Suppressor macrophage treated with lipopolysaccharide for 1 hour (primary cell): ENCODE results near the gene CTNND2.

ENCODE experiments used
- DNase-seq, 3 donors: peaks; one replicate each; pipeline ENCODE4 v3.0.0-alpha.2; 2020 to 2022

Gene CTNND2

DNA sequence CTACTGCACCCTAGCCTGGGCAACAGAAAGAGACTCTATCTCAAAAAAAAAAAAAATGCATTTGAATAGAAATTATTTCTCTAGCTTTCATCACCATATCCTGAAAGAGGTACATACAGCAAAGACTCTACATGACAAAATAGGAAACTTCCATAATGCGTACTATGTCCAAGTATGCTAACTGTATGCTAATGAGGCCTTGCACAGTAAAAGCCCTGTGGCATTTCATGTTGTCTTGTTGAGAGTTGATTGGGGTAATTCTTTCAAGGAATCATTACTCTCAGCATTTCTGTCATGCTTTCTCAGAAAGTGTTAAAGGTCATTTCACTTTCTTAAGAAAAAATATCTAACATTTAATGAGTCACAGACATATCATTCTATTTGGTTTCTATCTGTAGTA is 393.4 kb downstream of the CTNND2 start:
- DNase-seq, result no peak

DNA sequence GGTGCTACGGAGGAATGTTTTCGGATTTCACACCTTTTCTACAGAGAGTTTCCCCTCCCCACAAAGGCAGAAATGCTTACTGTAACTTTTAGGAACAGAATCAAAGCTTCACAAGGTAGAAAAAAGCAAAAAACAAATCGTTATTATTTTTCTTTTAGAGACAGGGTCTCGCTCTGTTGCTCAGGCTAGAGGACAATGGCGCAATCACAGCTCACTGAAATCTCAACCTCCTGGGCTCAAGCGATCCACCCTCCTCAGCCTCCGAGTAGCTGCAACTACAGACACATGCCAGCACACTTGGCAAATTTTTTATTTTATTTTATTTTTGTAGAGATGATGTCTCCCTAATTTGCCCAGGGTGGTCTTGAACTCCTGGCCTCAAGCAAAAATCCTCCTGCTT is 394.5 kb downstream of the CTNND2 start:
- no peak for DNase-seq

DNA sequence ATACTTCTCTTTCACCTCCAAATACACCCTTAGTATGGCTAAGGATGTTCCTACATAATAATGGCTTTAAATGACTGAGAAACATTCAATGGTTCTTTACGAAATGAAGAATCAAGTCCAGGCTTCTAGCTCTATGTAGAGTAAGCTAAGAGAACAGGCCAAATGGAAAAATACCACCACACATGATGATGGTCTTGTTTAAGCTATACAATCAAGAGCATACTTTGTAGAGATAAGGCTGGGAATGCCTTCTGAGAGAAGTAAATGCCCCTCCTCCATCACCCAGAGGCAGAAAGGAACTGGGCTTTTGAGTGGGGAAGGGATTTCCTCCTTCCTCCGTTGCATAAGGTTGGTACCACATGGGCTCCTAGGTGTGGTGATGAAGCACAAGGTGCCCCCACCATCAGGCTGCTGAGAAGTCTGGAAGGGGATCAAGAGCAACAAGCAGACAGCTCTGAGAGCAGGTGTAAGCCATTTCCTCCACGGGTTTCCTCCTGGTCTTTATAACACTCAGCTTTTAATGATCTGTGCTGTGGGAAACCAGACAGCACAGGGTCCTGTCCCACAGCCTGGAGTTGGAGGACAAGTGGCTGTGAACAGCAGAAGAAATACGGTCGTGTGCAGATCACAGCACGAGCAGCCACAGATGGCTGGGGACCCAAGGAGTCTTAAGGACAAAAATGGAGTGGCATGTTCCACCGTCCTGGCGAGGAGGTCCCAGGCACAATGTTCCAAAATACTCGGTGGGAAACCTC is 396.9 kb downstream of the CTNND2 start:
- DNase-seq, result no peak

DNA sequence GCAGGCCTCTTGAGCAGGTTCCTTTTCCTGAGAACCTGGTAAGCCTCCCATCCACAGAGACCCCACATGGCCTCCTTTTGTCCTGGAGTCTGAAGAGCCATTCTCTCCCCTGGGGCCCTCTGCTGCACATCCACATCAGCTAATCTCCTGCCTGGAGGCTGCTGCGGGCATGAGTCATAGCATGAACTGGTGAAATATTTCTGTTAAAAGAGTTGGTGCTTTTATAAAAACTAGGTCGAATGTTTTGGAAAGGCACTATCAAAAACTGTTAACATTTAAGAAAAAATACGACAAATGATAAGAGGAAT is 399.4 kb downstream of the CTNND2 start:
- no peak for DNase-seq

DNA sequence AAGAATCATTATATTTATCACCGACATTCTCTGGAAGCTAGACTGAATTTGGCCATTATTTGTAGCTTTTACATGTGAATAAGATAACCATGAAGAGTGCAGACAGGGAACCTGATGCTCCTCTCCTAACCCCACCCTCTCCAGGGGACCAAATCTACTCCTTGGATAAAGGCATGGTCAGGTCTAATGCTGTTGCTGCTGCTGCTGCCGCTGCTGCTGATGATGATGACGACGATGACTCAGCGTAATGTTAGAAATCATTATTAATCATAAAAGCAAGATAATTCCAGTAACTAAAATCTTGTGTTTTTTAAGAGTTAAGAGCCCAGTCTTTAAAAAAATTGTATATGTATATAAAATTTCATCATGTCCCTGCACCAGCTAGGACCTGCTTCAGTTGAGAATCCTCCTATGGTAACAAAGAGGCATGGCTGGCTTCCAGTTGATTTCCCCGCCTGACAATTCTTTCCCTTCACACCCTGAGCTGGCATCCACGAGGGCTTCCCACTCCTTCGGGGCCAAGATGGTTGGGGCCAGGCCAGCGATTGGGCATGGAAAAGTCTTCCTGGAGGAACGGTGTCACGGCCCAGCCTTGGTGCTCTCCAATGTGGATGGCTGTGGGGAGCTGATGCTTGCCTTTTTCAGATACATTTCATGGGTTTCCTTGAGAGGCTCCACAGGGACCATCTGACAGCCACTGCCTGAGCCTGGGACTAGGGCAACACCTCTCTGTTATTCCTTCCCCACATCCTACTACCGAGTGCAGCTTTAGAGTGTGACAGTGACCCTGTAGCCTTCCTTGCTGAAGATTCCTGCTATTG is 400.0 kb downstream of the CTNND2 start:
- DNase-seq, result no peak

DNA sequence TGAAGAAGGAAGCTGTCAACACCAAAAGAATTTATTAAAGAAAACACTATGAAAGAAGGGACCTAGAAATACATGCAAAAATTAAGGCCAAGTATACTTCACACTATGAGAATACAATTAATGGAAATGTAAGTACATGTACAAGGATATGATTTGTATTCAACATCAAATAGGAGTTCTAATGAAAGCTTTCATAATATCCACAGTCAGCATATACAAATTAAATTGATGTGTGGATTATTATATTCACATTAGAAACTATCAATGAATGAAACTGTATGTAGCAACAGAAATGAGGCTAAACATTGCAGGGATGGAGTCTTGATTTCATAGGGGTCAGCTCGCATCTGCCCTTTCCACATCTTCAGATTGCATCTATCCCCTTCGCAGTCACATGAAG is 401.5 kb downstream of the CTNND2 start:
- no peak for DNase-seq

DNA sequence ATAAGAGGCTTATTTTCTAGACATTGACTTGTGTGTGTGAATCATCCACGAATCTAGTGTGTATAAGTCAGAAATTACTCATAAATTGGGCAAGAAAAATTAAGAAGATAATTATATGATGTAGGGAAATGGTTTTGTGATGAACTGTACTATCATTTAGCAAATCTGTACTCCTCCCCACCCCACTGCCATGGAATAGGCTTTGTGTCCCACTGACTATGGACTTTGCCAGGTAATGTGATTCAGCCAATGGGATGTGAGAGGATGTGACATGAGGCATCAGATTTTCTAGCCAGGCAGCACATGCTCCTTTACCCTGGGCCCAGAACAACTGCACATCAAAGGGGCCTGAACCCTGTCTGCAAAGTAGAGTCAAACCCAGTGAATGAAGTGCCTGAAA is 406.6 kb downstream of the CTNND2 start:
- no peak for DNase-seq

DNA sequence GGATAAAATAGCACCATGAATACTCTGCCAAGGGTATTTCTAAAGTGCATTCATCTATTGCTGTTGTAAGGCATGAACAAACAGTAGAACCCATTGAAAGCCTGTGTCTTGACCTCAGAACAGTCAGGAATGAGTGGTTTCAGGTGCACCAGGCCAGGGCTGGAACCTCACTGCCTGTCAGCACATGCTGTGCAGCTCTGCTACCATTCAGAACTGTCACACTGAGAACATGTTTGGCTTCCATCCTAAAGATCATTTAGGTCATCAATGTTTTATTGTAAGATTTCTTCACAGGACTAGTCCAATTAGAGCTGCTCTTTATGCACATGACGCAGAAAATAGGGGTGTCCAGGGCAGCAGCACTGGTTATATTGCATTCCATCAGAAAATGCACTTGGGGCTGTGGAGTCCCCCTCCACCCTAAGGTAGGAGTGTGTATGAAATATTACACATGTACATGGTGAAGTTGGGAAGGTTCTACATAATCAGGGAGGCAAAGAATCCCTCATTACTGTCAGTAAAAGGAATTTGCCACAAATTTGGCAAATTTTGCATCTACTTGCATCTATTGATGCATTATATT is 408.0 kb downstream of the CTNND2 start:
- DNase-seq, result no peak

DNA sequence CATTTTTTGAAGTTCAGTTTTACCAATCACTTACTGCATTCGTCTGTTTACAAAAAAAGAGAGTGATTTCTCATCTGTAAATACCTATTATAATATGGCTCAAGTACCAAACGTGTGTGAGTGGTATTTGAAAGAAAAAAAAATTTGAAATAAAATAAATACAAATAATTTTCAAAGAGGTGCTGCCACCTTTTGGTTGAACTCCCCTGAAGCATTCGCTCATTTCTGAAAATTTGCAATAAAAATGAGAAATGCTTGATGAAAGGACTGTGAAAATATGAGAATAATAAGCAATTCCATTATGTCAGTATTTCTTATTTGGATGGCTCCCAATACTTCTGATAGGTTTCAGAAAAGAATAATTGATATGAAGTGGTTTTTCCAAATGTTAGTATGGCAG is 409.9 kb downstream of the CTNND2 start:
- DNase-seq, result peak in 2 of 3 donors; percentile 9 to 29

DNA sequence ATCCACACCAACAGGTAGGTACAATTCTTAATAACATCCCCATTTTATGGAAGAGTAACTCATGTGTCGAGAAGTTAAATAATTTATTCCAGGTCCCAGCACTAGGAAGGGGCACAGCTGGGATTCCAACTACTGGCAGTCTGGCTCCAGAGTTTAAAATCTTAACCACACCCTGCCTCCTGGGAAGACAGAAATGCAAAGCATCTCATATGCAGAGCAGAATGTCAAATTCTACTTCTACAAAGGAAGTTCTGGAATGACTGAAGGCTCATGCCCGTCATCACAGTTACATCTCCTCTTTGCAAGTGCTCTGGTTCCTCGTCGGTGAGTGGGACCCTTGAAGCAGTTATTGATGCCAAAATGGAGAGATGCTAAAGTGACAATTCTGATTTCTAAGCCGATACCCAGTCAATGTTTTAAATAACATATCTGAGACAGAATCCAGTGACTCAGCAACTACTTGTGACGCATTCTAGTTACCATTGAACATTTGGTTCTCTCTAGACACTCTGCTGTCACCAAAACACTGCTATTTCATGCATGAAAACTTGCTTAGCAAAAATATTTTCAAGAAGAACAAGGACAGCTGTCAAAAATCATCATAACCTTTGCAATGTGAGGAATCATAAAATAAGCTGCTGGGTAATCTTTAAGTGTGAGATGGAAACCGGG is 412.7 kb downstream of the CTNND2 start:
- DNase-seq, result no peak

DNA sequence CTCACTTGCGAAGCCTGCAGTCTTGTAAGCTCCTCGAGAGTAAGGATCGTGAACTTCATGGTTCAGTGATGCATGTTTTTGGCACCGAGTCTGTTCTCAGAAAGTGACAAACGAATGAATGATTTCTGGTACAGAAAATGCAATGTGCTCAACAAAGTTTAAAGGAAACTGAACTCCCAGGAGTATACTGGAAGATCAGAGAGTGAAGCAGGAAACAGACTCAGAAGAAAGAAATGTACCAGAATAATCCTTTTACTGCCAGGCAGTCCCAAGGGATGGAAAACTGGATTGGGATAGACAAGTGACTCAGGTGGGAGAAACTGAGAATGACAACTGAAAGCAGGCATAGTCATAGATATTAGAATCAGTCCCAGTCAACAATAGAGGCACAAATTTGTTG is 420.6 kb downstream of the CTNND2 start:
- no peak for DNase-seq

DNA sequence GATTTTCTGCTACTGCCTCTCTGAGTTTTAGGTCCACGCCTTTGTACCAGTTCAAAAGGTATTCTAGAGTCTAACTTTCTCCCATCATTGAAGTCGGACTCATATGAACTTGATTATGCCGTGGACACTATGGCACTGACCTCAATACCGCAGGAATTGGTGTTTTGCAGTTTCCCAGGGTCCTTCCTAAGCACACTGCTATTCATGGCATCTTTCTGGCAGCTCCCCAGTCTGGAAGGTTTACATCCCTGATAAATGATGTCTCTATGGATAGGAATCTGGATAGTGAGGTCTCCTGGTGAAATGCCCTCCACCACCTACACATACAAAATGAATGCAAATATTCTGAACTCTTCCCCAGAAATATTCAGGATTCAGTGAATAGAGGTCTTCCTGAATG is 422.2 kb downstream of the CTNND2 start:
- DNase-seq, result no peak

DNA sequence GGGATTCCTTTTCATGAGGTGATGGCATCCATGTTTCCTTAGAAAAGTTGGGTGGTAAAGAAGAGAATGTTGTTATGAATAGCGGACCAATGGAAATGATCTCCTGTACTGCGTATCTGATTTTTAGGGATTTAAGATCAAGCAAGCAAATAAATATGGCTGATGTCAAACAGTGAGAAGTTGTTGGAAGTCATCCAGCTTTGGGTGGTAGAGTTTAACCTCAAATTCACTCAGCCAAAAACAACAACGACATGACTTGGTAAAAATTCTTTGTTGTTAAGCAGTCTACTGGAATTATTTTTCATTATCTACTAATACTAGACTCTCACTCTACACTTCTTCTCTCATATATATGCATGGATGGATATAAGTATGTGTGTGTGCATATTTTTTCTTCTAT is 426.5 kb downstream of the CTNND2 start:
- no peak for DNase-seq

DNA sequence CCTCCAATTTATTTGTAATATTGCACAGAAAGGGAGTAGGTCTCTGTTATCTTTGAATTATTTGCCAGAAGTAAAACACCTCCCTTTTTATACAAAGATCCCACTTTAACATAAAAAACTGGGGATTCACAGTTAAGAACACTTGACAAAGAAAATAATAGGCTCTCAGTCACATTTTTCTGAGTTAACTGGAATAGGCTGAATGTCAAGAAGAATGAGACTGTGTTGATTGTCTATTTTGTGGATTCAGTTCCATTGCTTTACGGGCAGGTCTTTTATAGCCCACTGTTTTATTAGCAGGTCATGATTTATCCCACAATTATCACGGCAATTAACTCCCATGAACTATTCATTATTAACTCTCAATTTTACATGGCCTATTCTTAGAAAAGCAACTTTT is 427.4 kb downstream of the CTNND2 start:
- no peak for DNase-seq

DNA sequence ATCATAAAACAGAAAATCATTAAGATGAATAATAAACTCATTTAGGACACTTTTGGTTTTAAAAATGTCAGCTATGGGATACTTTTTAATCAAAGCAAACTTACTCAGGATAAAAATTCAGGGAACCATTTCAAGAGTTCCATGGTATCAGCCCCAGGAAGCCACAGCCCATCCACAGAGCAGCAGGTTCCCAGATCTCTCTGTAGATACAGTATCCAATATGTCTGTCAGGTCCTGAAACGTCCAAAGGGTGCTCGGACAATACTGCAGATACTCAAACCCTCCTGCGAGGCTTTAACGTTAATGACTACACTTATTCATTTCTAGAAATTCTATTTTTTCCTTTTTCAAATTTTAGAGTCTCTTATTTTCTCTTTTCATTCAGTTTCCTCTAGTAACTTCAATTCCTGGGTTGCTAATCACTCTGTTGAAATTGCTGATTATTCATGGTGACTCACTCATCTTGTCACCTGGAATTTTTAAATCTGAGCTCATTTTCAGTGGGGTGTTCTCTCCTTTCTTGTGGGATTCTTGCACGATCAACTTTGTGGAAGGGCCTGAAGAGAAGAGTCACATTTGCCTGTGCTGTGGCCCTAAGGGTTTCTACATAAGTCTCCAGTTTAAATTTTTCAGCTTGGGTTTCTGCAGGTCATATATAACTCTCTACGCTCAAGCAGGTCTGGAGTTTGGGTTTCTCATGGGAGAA is 435.8 kb downstream of the CTNND2 start:
- DNase-seq, result peak in 1 of 3 donors; percentile 0

DNA sequence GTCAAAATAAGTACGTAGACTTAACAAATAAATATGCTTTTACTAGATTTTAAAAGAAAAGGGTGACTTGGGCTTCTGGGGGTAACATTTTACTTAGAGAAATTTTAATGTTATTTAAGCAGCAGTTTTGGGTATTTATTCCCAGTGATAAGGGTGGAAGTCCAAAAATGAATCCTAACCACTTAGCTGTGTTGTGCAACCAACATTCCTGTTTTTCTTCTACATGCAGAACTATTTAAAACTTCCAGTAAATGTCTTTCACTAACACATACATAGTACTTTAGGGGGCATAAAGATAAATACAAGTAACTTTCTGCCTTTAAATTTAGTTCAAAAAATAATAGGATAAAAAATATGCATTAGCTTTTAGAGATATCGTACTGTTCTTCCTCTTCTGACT is 436.7 kb downstream of the CTNND2 start:
- DNase-seq, result no peak

DNA sequence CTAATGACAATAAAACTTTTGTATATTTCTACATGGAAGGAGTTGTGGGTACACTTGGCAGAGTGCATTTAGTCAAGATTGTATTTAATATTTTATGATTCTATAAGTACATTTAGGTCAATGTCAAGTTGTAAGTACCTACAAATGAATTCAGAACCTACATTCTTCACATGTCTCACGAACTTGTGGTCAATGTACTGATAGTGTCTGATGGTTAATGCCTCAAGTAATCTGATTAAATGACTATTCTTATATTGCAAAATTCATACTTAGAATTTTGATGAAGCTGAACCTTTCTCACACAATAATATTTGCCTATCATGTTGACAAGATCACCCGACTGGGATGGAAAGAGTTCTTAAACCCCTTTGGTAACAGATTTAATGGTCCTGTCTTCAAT is 444.5 kb downstream of the CTNND2 start:
- DNase-seq, result no peak

DNA sequence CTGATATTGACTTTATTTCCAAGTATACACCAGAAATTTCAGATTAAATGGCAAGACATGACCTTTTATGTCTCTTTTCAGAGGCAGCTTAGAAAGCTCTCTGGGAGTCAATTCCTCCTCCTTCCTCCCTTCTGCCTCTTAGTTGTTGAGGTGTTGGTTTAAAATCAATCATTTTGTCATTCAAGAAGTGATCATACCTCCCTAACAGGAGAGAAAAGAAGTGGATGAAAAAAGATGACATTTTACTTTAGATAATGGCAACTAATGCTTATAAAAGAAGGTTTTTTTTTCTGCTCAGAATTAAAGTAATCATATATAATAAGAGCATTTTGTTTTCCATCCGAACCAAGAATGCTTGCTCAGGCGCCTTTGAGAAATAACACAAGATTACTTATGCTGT is 448.7 kb downstream of the CTNND2 start:
- DNase-seq, result no peak

DNA sequence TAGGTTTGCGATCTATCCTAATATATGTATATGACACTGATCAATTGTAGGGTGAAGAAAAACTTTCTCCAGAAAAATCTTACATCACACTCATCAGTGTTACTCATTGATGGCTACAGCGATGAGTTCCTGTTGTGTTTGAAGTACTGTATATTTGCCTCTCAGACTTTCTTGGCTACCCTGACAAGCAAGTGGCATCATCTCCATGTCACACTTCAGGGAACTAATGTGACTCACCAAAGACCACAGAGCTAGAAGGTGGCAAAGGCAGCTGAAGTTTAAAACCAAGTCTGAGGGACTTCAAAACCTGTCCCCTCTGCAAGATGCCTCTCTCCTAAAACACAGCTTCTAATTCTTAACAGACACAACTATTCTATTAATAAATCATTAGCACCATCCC is 451.4 kb downstream of the CTNND2 start:
- DNase-seq, result peak in 1 of 3 donors; percentile 11

DNA sequence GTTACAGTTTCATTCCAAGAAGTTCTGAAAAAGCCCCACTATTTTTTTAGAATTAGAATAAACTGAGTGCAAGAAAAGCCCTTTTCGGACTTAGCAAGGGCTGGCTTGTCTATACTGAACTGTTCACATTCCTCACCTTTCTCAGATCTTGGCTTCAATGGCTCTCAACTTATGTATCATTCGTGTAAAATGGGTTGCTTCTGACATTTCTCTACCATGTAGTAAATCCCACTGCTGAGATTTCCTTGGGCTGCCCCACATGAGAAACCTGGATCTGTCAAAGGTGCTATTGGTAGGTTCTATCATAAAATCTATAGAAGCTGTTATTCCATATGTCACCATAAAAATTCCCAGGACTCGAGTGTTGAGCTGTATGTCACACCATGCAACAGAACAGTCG is 454.3 kb downstream of the CTNND2 start:
- DNase-seq, result no peak

DNA sequence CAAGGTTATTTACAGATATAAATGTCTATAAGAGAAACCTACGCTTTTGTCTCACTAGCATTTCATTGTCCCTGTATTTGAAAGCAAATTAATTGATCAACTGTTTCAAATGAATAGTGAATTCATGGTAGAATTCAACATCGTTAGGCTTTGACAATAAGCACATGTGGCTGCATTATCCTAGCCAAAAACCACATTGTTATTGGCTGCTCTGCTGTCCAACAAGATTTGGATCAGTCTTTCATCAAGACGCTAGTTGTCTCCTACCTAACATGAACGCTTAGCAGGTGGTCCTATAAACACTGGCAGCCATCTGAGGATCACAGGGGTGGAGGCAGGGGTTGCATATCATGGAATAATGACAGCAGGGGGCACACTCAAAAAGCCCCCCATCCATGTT is 455.0 kb downstream of the CTNND2 start:
- no peak for DNase-seq

DNA sequence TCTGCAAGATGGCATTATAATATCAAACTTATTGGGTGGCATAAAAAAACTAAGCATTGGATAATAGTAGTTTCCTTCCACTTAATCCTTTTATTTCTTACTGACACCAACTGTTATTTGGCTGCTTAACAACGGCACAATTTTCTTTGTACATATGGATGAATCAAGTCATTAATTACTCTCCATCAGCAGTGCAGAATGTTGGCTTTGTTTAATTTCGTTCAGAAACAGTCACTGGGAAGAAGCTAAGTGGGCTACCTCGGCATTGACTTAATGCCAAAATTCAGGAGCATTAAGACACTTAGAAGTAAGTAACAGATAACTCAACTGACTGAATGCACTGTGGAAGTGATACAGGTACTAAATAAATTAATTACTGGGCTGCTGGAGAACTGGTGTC is 460.4 kb downstream of the CTNND2 start:
- no peak for DNase-seq

DNA sequence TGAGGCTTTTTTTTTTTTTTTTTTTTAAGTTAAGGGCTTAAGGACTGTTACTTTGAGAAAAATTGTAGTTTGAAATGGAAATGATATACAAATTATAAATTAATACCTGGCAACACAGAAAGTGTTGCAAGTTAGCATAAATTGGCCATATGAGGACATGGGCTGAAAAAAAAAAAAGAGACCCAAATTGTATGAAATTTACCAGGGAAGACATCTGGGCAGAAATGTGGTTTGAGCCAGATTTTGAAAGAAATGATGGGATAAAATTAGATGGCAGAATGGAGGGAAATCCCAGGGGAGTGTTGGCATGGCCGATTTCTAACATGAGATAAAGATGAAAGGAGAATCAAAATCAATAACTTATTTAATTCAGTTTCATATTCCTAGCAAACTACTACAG is 472.1 kb downstream of the CTNND2 start:
- DNase-seq, result no peak
